ENCODE results near the gene TTC21B.

GRCh38 chr2:165825041-165825440, 128.5 kb downstream of the TTC21B start:
- TF ChIP-seq CTCF (IDR thresholded peaks at IDR 0.05) (no peak), POLR2A (IDR thresholded peaks at IDR 0.05) (no peak), EP300 (IDR thresholded peaks at IDR 0.05; ENCODE audit: low read depth) (no peak), POLR2AphosphoS5 (IDR thresholded peaks at IDR 0.05) (no peak)
